Fibroblast of lung (primary cell): Measurements from ENCODE around the gene KLF3. TPM values are rescaled to one million over a fixed set of nuclear protein-coding genes. Genes with fewer than 3 reads are reported as not detected.
"Not testable (repeated sequence)": the region's sequence is repeated elsewhere in the genome, so short reads cannot be mapped to it uniquely, and the experiment has no call there.

Experiments
- DNase-seq, 2 donors: peaks; one replicate each; pipeline versions ENCODE4 v3.0.0 to v3.0.0-alpha.2; 2010; ENCODE audit warnings: low read depth in 2 of 2
- H2AFZ ChIP-seq: 2 replicates; pipeline ENCODE4 v1.5.1; 2012; ENCODE audit warnings: low read length, control low read depth, inconsistent platforms
- H3K27ac ChIP-seq: 2 replicates; pipeline ENCODE4 v1.5.1; 2011; ENCODE audit warnings: low read length, control low read depth; ENCODE audit not compliant: insufficient read depth
- H3K27me3 ChIP-seq: 2 replicates; pipeline ENCODE4 v1.5.1; 2011; ENCODE audit warnings: mild to moderate bottlenecking, low read length; ENCODE audit not compliant: control insufficient read depth, insufficient read depth
- H3K36me3 ChIP-seq: 2 replicates; pipeline ENCODE4 v1.5.1; 2011; ENCODE audit warnings: low read length; ENCODE audit not compliant: control insufficient read depth, insufficient read depth
- H3K4me1 ChIP-seq: 2 replicates; pipeline ENCODE4 v1.5.1; 2011; ENCODE audit warnings: low read length; ENCODE audit not compliant: control insufficient read depth, insufficient read depth; ENCODE audit errors: extremely low read depth
- H3K4me2 ChIP-seq: 2 replicates; pipeline ENCODE4 v1.5.1; 2011; ENCODE audit warnings: low read length, control low read depth; ENCODE audit not compliant: insufficient read depth; ENCODE audit errors: extremely low read depth
- H3K4me3 ChIP-seq, 4 experiments: fragments of 200-600 bp in 1 of 4; sonication (generic) in 1 of 4; replicated peaks in 1 of 4; 2 replicates each; pipeline ENCODE4 v1.5.1; 2011 to 2016; ENCODE audit warnings: low read length in 4 of 4, low read depth in 3 of 4, mild to moderate bottlenecking in 3 of 4, control low read depth in 2 of 4, inconsistent platforms in 1 of 4, mixed read lengths in 1 of 4; ENCODE audit not compliant: insufficient read depth in 1 of 4; ENCODE audit errors: control extremely low read depth in 1 of 4
- H3K79me2 ChIP-seq: 2 replicates; pipeline ENCODE4 v1.5.1; 2012; ENCODE audit warnings: mild to moderate bottlenecking, low read length, inconsistent platforms; ENCODE audit not compliant: control insufficient read depth, insufficient read depth
- H3K9ac ChIP-seq: 2 replicates; pipeline ENCODE4 v1.5.1; 2011; ENCODE audit warnings: mild to moderate bottlenecking, low read length, control low read depth; ENCODE audit not compliant: insufficient read depth
- H3K9me3 ChIP-seq: 2 replicates; pipeline ENCODE4 v1.5.1; 2012; ENCODE audit warnings: low read depth, low read length; ENCODE audit not compliant: control insufficient read depth, insufficient read depth
- H4K20me1 ChIP-seq: 2 replicates; pipeline ENCODE4 v1.5.1; 2011; ENCODE audit warnings: low read length; ENCODE audit not compliant: control insufficient read depth, insufficient read depth; ENCODE audit errors: extremely low read depth
- CTCF ChIP-seq, 2 donors: IDR thresholded peaks in 1 of 2; conservative IDR thresholded peaks in 1 of 2; 1 replicate in 1 of 2; 2 replicates in 1 of 2; pipeline ENCODE4 v1.5.1; 2011 to 2012; ENCODE audit warnings: low read length in 2 of 2, control low read depth in 1 of 2, inconsistent platforms in 1 of 2, low read depth in 1 of 2, mild to moderate bottlenecking in 1 of 2
- EZH2 ChIP-seq: IDR thresholded peaks from 2 replicates; pipeline ENCODE4 v1.5.1; 2012; ENCODE audit warnings: low read length, control low read depth, mild to moderate bottlenecking; ENCODE audit errors: missing control alignments
- polyA plus RNA-seq, 2 donors: library from polyadenylated mRNA; depleted of rRNA in 1 of 2; stranded (reverse) in 1 of 2; unstranded in 1 of 2; fragments of >200 nt; gene quantifications; 2 replicates each; pipeline ENCODE4 v1.2.1, GENCODE V29; 2011 to 2012; ENCODE audit warnings: missing spikeins in 1 of 2
- total RNA-seq: library from RNA; depleted of rRNA; stranded (reverse); fragments of >200 nt; gene quantifications from 2 replicates; pipeline ENCODE4 v1.2.1, GENCODE V29; 2014

Gene KLF3
- total and polyA plus RNA-seq, 2 donors (not counting 1 experiment from before 2014, with no cell fraction given), result 12.4 to 18.9 TPM

- Histone ChIP-seq H3K4me2 (no peak overlapping the region), H3K27ac (no peak overlapping the region), H3K9me3 (no peaks in the 10 kb centered on the region), H3K79me2 (no peaks in the 10 kb centered on the region), H3K36me3 (no peaks in the 10 kb centered on the region), H3K4me3 (no peak overlapping the region), H3K27me3 (peaks cover 2% of the 10 kb centered on the region), H3K4me1 (no peaks in the 10 kb centered on the region), H2AFZ (no peak overlapping the region), H3K9ac (no peak overlapping the region), H4K20me1 (no peaks in the 10 kb centered on the region)
- TF ChIP-seq CTCF (conservative IDR thresholded peaks at IDR 0.05 in 1 of 2, IDR thresholded peaks at IDR 0.05 in 1 of 2; ENCODE audit: low read depth in 1 of 2, low read length in 2 of 2) (no peak), EZH2 (no peak)
- no peak for DNase-seq
These were observed 43.4 kb upstream of the KLF3 start for GRCh38 chr4:38620527-38621027.

DNA sequence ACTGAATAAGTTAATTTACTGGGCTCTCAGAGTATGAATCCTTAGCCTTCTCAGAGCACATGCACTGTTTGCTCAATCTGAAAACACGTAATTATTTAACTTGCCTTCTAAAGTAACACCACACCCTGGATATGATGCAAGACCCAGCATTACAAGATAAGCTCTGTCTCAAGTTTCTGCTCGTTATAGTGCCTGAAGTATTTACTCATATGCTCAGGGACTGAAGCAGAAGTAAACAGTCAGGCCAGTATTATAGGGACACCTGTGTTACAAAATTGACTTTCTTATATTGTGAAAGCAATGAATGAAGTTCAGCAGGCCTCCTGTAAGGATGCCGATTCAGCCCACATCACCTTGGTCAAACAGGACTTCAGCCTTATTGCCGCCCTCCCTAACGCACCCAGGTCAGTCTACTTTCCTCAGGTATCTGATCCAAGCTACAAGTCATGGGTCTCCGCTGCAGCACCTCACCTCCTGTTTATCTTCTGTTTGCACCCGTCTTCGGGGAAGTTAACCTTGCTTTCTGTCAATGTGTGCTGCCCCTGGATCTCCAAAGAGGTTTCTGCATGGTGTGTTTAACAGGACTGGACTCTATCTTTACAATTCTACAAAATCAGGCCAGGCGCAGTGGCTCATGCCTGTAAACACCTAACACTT is 42.8 kb upstream of the KLF3 start:
- no peaks in the 10 kb centered on the region for H3K36me3 ChIP-seq
- peaks cover 2% of the 10 kb centered on the region for H3K27me3 ChIP-seq
- H3K4me3 ChIP-seq, result no peak overlapping the region
- H4K20me1 ChIP-seq, result no peaks in the 10 kb centered on the region
- DNase-seq, result peak; percentile 63 to 97
- H3K79me2 ChIP-seq, result no peaks in the 10 kb centered on the region
- TF ChIP-seq EZH2, result no peak
- TF ChIP-seq CTCF (conservative IDR thresholded peaks at IDR 0.05 in 1 of 2, IDR thresholded peaks at IDR 0.05 in 1 of 2; ENCODE audit: low read depth in 1 of 2, low read length in 2 of 2), result no peak
- no peaks in the 10 kb centered on the region for H3K9me3 ChIP-seq
- no peak overlapping the region for H3K27ac ChIP-seq
- no peaks in the 10 kb centered on the region for H3K4me1 ChIP-seq
- H2AFZ ChIP-seq, result no peak overlapping the region
- H3K4me2 ChIP-seq, result no peak overlapping the region
- no peak overlapping the region for H3K9ac ChIP-seq

DNA sequence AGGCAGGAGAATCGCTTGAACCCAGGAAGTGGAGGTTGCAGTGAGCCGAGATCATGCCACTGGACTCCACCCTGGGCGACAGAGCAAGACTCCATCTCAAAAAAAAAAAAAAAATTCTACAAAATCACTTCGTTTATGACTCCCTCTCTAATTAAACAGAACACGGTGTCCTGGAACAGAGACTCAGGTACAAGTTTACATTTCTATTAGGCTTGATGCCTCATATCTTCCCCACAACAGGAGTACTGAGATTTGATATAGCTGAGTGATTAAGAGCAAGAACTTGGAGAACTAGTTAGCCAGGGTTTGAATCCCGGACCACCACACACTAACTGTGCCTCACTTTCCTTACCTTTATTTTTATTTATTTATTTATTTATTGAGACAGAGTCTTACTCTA is 42.2 kb upstream of the KLF3 start:
- H3K9me3 ChIP-seq, result no peaks in the 10 kb centered on the region
- DNase-seq, result no peak
- no peak overlapping the region for H3K27ac ChIP-seq
- TF ChIP-seq CTCF (conservative IDR thresholded peaks at IDR 0.05 in 1 of 2, IDR thresholded peaks at IDR 0.05 in 1 of 2; ENCODE audit: low read depth in 1 of 2, low read length in 2 of 2), result no peak
- no peak for TF ChIP-seq EZH2
- no peaks in the 10 kb centered on the region for H3K36me3 ChIP-seq
- no peak overlapping the region for H3K4me3 ChIP-seq
- no peaks in the 10 kb centered on the region for H3K79me2 ChIP-seq
- H3K4me1 ChIP-seq, result no peaks in the 10 kb centered on the region
- no peaks in the 10 kb centered on the region for H4K20me1 ChIP-seq
- H2AFZ ChIP-seq, result no peak overlapping the region
- no peak overlapping the region for H3K4me2 ChIP-seq
- no peaks in the 10 kb centered on the region for H3K27me3 ChIP-seq
- H3K9ac ChIP-seq, result no peak overlapping the region

DNA sequence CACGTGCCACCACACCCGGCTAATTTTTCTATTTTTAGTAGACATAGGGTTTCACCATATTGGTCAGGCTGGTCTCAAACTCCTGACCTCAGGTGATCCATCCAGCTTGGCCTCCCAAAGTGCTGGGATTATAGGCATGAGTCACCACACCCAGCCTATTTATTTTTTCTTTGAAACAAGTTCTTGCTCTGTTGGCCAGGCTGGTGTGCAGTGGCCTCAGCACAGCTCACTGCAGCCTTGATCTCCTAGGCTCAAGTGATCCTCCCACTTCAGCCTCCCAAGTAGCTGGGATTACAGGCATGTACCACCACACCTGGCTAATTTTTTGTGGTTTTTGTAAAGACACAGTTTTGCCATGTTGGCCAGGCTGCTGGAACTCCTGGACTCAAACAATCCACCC is 41.7 kb upstream of the KLF3 start:
- H3K9ac ChIP-seq, H3K4me2 ChIP-seq, DNase-seq, H2AFZ ChIP-seq, H3K36me3 ChIP-seq, H4K20me1 ChIP-seq, H3K4me3 ChIP-seq, H3K4me1 ChIP-seq, H3K27me3 ChIP-seq, H3K9me3 ChIP-seq, H3K27ac ChIP-seq, H3K79me2 ChIP-seq: not testable (repeated sequence)
